HepG2 (cell line): ENCODE measurements around the gene PRR11. TPM values are rescaled to one million over a fixed set of nuclear protein-coding genes. Genes with fewer than 3 reads are reported as not detected.

Source experiments
- AGO1 ChIP-seq: fragments of 200-400 bp; formaldehyde crosslinking; IDR thresholded peaks from 2 replicates; pipeline ENCODE4 v1.6.1; 2017; ENCODE audit warnings: mild to moderate bottlenecking, low read depth, low read length, moderate library complexity; ENCODE audit not compliant: poor library complexity, severe bottlenecking
- FOXC1 ChIP-seq: sonication (generic); formaldehyde crosslinking; IDR thresholded peaks from 2 replicates; pipeline ENCODE4 v1.8.0; 2022; ENCODE audit warnings: mild to moderate bottlenecking, missing genetic modification reagents, borderline replicate concordance
- HCFC1 ChIP-seq: fragments of 150-350 bp; IDR thresholded peaks from 2 replicates; pipeline ENCODE4 v1.6.1; 2014; ENCODE audit warnings: low read depth, low read length
- KDM4B ChIP-seq: sonication (generic); formaldehyde crosslinking; IDR thresholded peaks from 2 replicates; pipeline ENCODE4 v1.4.0; 2020; ENCODE audit warnings: missing genetic modification reagents
- MED13 ChIP-seq: sonication (generic); formaldehyde crosslinking; IDR thresholded peaks from 2 replicates; pipeline ENCODE4 v1.5.0; 2020; ENCODE audit warnings: missing genetic modification reagents
- MEIS1 ChIP-seq: sonication (generic); formaldehyde crosslinking; IDR thresholded peaks from 2 replicates; pipeline ENCODE4 v1.9.0; 2021; ENCODE audit warnings: mild to moderate bottlenecking, missing genetic modification reagents, moderate library complexity, borderline replicate concordance
- NBN ChIP-seq: fragments of 450-650 bp; conservative IDR thresholded peaks from 2 replicates; pipeline ENCODE4 v1.6.1; 2017
- RBFOX2 ChIP-seq: fragments of 200-400 bp; formaldehyde crosslinking; IDR thresholded peaks from 2 replicates; pipeline ENCODE4 v1.6.1; 2017; ENCODE audit warnings: low read depth, mild to moderate bottlenecking, low read length
- SMAD9 ChIP-seq: sonication (generic); formaldehyde crosslinking; IDR thresholded peaks from 2 replicates; pipeline ENCODE4 v1.5.1; 2020; ENCODE audit warnings: mild to moderate bottlenecking, missing genetic modification reagents
- SRF ChIP-seq: IDR thresholded peaks from 2 replicates; pipeline ENCODE4 v1.6.1; 2011; ENCODE audit warnings: mild to moderate bottlenecking, low read depth, low read length, moderate library complexity
- TOE1 ChIP-seq: sonication (generic); formaldehyde crosslinking; IDR thresholded peaks from 2 replicates; pipeline ENCODE4 v1.4.0; 2020; ENCODE audit warnings: mild to moderate bottlenecking, missing genetic modification reagents
- ZNF441 ChIP-seq: sonication (generic); formaldehyde crosslinking; IDR thresholded peaks from 2 replicates; pipeline ENCODE4 v1.7.0; 2021; ENCODE audit warnings: missing genetic modification reagents, borderline replicate concordance
- ZNF552 ChIP-seq: sonication (generic); formaldehyde crosslinking; IDR thresholded peaks from 2 replicates; pipeline ENCODE4 v1.9.0; 2022; ENCODE audit warnings: missing genetic modification reagents, mild to moderate bottlenecking, borderline replicate concordance
- ZNF563 ChIP-seq: sonication (generic); formaldehyde crosslinking; IDR thresholded peaks from 2 replicates; pipeline ENCODE4 v1.8.0; 2022; ENCODE audit warnings: mild to moderate bottlenecking, moderate library complexity, missing genetic modification reagents
- ZNF780A ChIP-seq: sonication (generic); formaldehyde crosslinking; IDR thresholded peaks from 2 replicates; pipeline ENCODE4 v1.8.0; 2022; ENCODE audit warnings: mild to moderate bottlenecking, missing genetic modification reagents, moderate library complexity
- polyA plus RNA-seq, 8 experiments: library from polyadenylated mRNA; depleted of rRNA in 3 of 8; stranded (reverse) in 7 of 8; unstranded in 1 of 8; fragments of >200 nt; fragmentation: Illumina TruSeq in 4 of 8; extraction: Trizol in 4 of 8; gene quantifications; 2 replicates each; pipeline versions ENCODE4 v1.2.1 to v1.2.3, GENCODE V29; 2011 to 2016; ENCODE audit warnings: low read depth in 4 of 8, missing spikeins in 1 of 8, mixed read lengths in 1 of 8; ENCODE audit not compliant: insufficient read depth in 1 of 8
- total RNA-seq, 5 experiments: library from RNA; depleted of rRNA; stranded (reverse); fragments of >200 nt; fragmentation: Illumina TruSeq; extraction: Trizol; gene quantifications; 2 replicates each; pipeline ENCODE4 v1.2.3, GENCODE V29; 2016; ENCODE audit warnings: low read depth in 1 of 5
- TF ChIP-seq, protein P1 (sequence below), 2 experiments: sonication (generic) in 1 of 2; formaldehyde crosslinking in 1 of 2; IDR thresholded peaks; 2 replicates each; pipeline versions ENCODE4 v1.4.0 to v1.6.1; 2016 to 2020; ENCODE audit warnings: borderline replicate concordance in 1 of 2, low read depth in 1 of 2, mild to moderate bottlenecking in 1 of 2, missing genetic modification reagents in 1 of 2
- TF ChIP-seq, protein P2 (sequence below): sonication (generic); formaldehyde crosslinking; IDR thresholded peaks from 2 replicates; pipeline ENCODE4 v1.4.0; 2020; ENCODE audit warnings: missing genetic modification reagents, mild to moderate bottlenecking, borderline replicate concordance
- TF ChIP-seq, protein P3 (sequence below): sonication (generic); formaldehyde crosslinking; IDR thresholded peaks from 2 replicates; pipeline ENCODE4 v1.8.0; 2022; ENCODE audit warnings: missing genetic modification reagents, mild to moderate bottlenecking, moderate library complexity, borderline replicate concordance

The PRR11 gene
- total and polyA plus RNA-seq, 2 of the 13 experiments (the other 11 are each of a cell fraction or from before 2014, with no cell fraction given) = 35.7 to 39.2 TPM

DNA sequence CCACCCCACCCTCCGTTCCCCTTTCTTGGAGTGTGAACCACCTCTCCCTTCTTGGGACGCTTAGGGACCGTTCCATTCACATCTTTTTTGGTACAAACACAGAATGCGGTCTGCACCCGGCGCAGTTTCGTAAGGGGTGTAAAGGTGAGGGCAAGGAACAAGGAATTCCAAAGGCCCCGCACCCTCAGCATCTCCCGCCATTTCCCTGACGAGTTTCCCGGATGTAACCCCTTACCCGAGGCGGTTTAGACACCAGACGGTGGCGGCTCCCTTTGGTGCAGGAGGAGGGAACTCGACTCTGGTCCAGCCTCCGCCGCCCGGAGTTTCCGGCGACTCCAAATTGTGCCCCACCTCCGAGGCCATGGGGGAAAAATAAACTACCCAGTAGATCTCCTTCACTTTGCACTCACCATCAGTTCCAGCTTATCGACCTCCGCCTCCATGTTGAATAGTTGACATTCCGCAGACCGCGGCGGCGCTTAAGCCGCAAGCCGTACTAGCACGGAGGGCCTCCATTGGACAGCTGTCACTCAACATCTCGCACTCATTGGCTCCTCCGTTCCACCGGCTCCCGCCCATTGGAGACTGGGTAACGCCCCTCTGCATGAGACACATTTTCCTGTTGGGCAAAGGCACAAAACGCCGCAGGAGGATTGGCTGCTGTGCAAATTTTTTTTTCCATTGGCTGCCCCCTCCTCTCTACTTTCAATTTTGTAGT is 666 bp upstream of the PRR11 start, which contains the start of gene SKA2 (continued):
- TF ChIP-seq ZNF563 (CRISPR knock-in tag) = peak; percentile 73
- TF ChIP-seq, protein P1, sequence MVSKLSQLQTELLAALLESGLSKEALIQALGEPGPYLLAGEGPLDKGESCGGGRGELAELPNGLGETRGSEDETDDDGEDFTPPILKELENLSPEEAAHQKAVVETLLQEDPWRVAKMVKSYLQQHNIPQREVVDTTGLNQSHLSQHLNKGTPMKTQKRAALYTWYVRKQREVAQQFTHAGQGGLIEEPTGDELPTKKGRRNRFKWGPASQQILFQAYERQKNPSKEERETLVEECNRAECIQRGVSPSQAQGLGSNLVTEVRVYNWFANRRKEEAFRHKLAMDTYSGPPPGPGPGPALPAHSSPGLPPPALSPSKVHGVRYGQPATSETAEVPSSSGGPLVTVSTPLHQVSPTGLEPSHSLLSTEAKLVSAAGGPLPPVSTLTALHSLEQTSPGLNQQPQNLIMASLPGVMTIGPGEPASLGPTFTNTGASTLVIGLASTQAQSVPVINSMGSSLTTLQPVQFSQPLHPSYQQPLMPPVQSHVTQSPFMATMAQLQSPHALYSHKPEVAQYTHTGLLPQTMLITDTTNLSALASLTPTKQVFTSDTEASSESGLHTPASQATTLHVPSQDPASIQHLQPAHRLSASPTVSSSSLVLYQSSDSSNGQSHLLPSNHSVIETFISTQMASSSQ (IDR thresholded peaks at IDR 0.05; ENCODE audit: low read depth) = no peak
- TF ChIP-seq, protein P1 (CRISPR knock-in tag; IDR thresholded peaks at IDR 0.05; ENCODE audit: borderline replicate concordance) = no peak
- TF ChIP-seq FOXC1 (CRISPR knock-in tag) = peak; percentile 53
- peak; percentile 43; the same call in 1 of the 2 replicates for TF ChIP-seq RBFOX2
- TF ChIP-seq, protein P2, sequence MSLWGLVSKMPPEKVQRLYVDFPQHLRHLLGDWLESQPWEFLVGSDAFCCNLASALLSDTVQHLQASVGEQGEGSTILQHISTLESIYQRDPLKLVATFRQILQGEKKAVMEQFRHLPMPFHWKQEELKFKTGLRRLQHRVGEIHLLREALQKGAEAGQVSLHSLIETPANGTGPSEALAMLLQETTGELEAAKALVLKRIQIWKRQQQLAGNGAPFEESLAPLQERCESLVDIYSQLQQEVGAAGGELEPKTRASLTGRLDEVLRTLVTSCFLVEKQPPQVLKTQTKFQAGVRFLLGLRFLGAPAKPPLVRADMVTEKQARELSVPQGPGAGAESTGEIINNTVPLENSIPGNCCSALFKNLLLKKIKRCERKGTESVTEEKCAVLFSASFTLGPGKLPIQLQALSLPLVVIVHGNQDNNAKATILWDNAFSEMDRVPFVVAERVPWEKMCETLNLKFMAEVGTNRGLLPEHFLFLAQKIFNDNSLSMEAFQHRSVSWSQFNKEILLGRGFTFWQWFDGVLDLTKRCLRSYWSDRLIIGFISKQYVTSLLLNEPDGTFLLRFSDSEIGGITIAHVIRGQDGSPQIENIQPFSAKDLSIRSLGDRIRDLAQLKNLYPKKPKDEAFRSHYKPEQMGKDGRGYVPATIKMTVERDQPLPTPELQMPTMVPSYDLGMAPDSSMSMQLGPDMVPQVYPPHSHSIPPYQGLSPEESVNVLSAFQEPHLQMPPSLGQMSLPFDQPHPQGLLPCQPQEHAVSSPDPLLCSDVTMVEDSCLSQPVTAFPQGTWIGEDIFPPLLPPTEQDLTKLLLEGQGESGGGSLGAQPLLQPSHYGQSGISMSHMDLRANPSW (CRISPR knock-in tag) = no peak
- TF ChIP-seq SRF = no peak
- peak; percentile 47; the same call in 1 of the 2 replicates for TF ChIP-seq HCFC1
- TF ChIP-seq MEIS1 = no peak
- peak; percentile 50; the same call in 1 of the 2 replicates for TF ChIP-seq KDM4B (CRISPR knock-in tag)
- TF ChIP-seq AGO1 = no peak
- peak; percentile 83 for TF ChIP-seq SMAD9 (CRISPR knock-in tag)
- TF ChIP-seq, protein P3, sequence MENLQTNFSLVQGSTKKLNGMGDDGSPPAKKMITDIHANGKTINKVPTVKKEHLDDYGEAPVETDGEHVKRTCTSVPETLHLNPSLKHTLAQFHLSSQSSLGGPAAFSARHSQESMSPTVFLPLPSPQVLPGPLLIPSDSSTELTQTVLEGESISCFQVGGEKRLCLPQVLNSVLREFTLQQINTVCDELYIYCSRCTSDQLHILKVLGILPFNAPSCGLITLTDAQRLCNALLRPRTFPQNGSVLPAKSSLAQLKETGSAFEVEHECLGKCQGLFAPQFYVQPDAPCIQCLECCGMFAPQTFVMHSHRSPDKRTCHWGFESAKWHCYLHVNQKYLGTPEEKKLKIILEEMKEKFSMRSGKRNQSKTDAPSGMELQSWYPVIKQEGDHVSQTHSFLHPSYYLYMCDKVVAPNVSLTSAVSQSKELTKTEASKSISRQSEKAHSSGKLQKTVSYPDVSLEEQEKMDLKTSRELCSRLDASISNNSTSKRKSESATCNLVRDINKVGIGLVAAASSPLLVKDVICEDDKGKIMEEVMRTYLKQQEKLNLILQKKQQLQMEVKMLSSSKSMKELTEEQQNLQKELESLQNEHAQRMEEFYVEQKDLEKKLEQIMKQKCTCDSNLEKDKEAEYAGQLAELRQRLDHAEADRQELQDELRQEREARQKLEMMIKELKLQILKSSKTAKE (CRISPR knock-in tag) = no peak
- peak; percentile 18; the same call in 1 of the 2 replicates for TF ChIP-seq TOE1 (CRISPR knock-in tag)
- TF ChIP-seq ZNF780A (CRISPR knock-in tag) = no peak; the same call in 1 of the 2 replicates
- TF ChIP-seq NBN = no peak
- no peak for TF ChIP-seq ZNF552 (CRISPR knock-in tag)
- 0 out of 2 replicates have a peak, but pooled peaks have one; percentile 18 for TF ChIP-seq ZNF441 (CRISPR knock-in tag)
- TF ChIP-seq MED13 (CRISPR knock-in tag) = no peak; the same call in 1 of the 2 replicates
